ENCODE measurements around the gene ETV6.

- TF ChIP-seq CTCF (IDR thresholded peaks at IDR 0.05) (no peak), ZFX (IDR thresholded peaks at IDR 0.05; ENCODE audit: borderline replicate concordance) (no peak)
Observed at GRCh38 chr12:11693601-11694000, 44.1 kb downstream of the ETV6 start.
